IMR-90 (cell line): ENCODE data around the gene BPGM. TPM values are rescaled to one million over a fixed set of nuclear protein-coding genes. Genes with fewer than 3 reads are reported as not detected.

Source experiments
- ATAC-seq: fragments of 200-7000 bp; cut with Tn5 transposase; 2 replicates; pipeline ENCODE4 v1.9.1; 2020; ENCODE audit warnings: low read depth, mild to moderate bottlenecking, moderate library complexity
- BruUV-seq: library from RNA; stranded (reverse); fragments of 400-500 nt; replicated peaks from 2 replicates; lab custom pipeline; 2021; lab: Mats Ljungman, UMichigan
- CTCF ChIA-PET: fragments of 300-600 bp; formaldehyde crosslinking; extraction: SDS; loops from one replicate; lab custom pipeline; 2021; ENCODE audit warnings: antibody characterized with exemption; lab: Yijun Ruan, JAX
- POLR2A ChIA-PET: fragments of 300-600 bp; sonication (Branson Sonifier 250); formaldehyde crosslinking; loops from one replicate; lab custom pipeline; 2022; ENCODE audit warnings: antibody characterized with exemption; ENCODE audit not compliant: unreplicated experiment; lab: Charles Lee
- DNase-seq: peaks from one replicate; pipeline ENCODE4 v3.0.0; 2013
- H2AFZ ChIP-seq: replicated peaks from 2 replicates; pipeline ENCODE3; 2013; ENCODE audit warnings: low read length, mild to moderate bottlenecking; ENCODE audit not compliant: poor library complexity
- H2AK5ac ChIP-seq: 2 replicates; pipeline ENCODE4 v1.6.1; 2013; ENCODE audit warnings: low read depth, low read length, inconsistent platforms
- H2AK9ac ChIP-seq: replicated peaks from 2 replicates; pipeline ENCODE3; 2013; ENCODE audit warnings: mild to moderate bottlenecking, low read depth, low read length, moderate library complexity; ENCODE audit not compliant: poor library complexity
- H2BK120ac ChIP-seq: 2 replicates; pipeline ENCODE4 v1.6.1; 2013; ENCODE audit warnings: low read depth, low read length, inconsistent platforms
- H2BK15ac ChIP-seq: 3 replicates; pipeline ENCODE4 v1.6.1; 2013; ENCODE audit warnings: low read depth, low read length, inconsistent platforms
- H2BK20ac ChIP-seq: 2 replicates; pipeline ENCODE4 v1.6.1; 2013; ENCODE audit warnings: low read depth, mild to moderate bottlenecking, inconsistent platforms, low read length, moderate library complexity
- H2BK5ac ChIP-seq: 2 replicates; pipeline ENCODE4 v1.6.1; 2013; ENCODE audit warnings: mild to moderate bottlenecking, low read depth, low read length, inconsistent platforms; ENCODE audit not compliant: poor library complexity, severe bottlenecking
- H3K14ac ChIP-seq: replicated peaks from 2 replicates; pipeline ENCODE4 v1.6.1; 2013; ENCODE audit warnings: low read depth, low read length, inconsistent platforms
- H3K18ac ChIP-seq: 2 replicates; pipeline ENCODE4 v1.6.1; 2013; ENCODE audit warnings: low read depth, low read length, control low read depth
- H3K23ac ChIP-seq: 2 replicates; pipeline ENCODE4 v1.6.1; 2013; ENCODE audit warnings: low read depth, low read length, inconsistent platforms
- H3K27ac ChIP-seq: 2 replicates; pipeline ENCODE4 v1.5.1; 2013; ENCODE audit warnings: mild to moderate bottlenecking, control low read depth, low read length; ENCODE audit not compliant: insufficient read depth
- H3K27me3 ChIP-seq: 2 replicates; pipeline ENCODE4 v1.6.1; 2013; ENCODE audit warnings: low read length; ENCODE audit not compliant: control insufficient read depth, insufficient read depth
- H3K36me3 ChIP-seq: 2 replicates; pipeline ENCODE4 v1.6.1; 2013; ENCODE audit warnings: low read length, mixed read lengths; ENCODE audit not compliant: control insufficient read depth, insufficient read depth
- H3K4ac ChIP-seq: 2 replicates; pipeline ENCODE4 v1.6.1; 2013; ENCODE audit warnings: low read depth, low read length, inconsistent platforms
- H3K4me1 ChIP-seq: 2 replicates; pipeline ENCODE4 v1.6.1; 2013; ENCODE audit warnings: low read length, mixed read lengths; ENCODE audit not compliant: control insufficient read depth, insufficient read depth
- H3K4me2 ChIP-seq: 2 replicates; pipeline ENCODE4 v1.6.1; 2013; ENCODE audit warnings: low read depth, mild to moderate bottlenecking, control low read depth, low read length, moderate library complexity
- H3K4me3 ChIP-seq: 2 replicates; pipeline ENCODE4 v1.5.1; 2013; ENCODE audit warnings: low read depth, mild to moderate bottlenecking, control low read depth, low read length, moderate library complexity; ENCODE audit not compliant: insufficient read depth
- H3K56ac ChIP-seq: 2 replicates; pipeline ENCODE4 v1.6.1; 2013; ENCODE audit warnings: low read length, inconsistent platforms; ENCODE audit not compliant: insufficient read depth; ENCODE audit errors: extremely low read depth
- H3K79me1 ChIP-seq, 2 experiments: 2 replicates each; pipeline ENCODE4 v1.6.1; 2013; ENCODE audit warnings: low read length in 2 of 2, inconsistent platforms in 1 of 2, low read depth in 1 of 2
- H3K9ac ChIP-seq: 2 replicates; pipeline ENCODE4 v1.6.1; 2013; ENCODE audit warnings: low read depth, low read length, control low read depth
- H3K9me1 ChIP-seq: 2 replicates; pipeline ENCODE4 v1.6.1; 2013; ENCODE audit warnings: low read length, inconsistent platforms; ENCODE audit not compliant: insufficient read depth
- H3K9me3 ChIP-seq: 2 replicates; pipeline ENCODE4 v1.6.1; 2013; ENCODE audit warnings: low read length; ENCODE audit not compliant: control insufficient read depth, insufficient read depth
- H4K20me1 ChIP-seq: 2 replicates; pipeline ENCODE4 v1.6.1; 2013; ENCODE audit warnings: low read length, inconsistent platforms; ENCODE audit not compliant: insufficient read depth
- H4K5ac ChIP-seq: 2 replicates; pipeline ENCODE4 v1.6.1; 2013; ENCODE audit warnings: mild to moderate bottlenecking, low read depth, low read length, control low read depth
- H4K8ac ChIP-seq, 2 experiments: 2 replicates each; pipeline ENCODE4 v1.6.1; 2013; ENCODE audit warnings: low read depth in 2 of 2, low read length in 2 of 2, control low read depth in 1 of 2, inconsistent platforms in 1 of 2
- H4K91ac ChIP-seq: 2 replicates; pipeline ENCODE4 v1.6.1; 2013; ENCODE audit warnings: low read depth, low read length, inconsistent platforms; ENCODE audit not compliant: insufficient read depth
- BHLHE40 ChIP-seq: fragments of 150-350 bp; IDR thresholded peaks from 2 replicates; pipeline ENCODE4 v1.6.1; 2016; ENCODE audit warnings: mild to moderate bottlenecking, low read depth, low read length
- CEBPB ChIP-seq: IDR thresholded peaks from 2 replicates; pipeline ENCODE4 v1.6.1; 2012; ENCODE audit warnings: low read depth, low read length, improper control_type of control experiment
- CHD1 ChIP-seq: IDR thresholded peaks from 2 replicates; pipeline ENCODE4 v1.6.1; 2012; ENCODE audit warnings: low read depth, low read length, improper control_type of control experiment
- FOS ChIP-seq: fragments of 150-350 bp; IDR thresholded peaks from 2 replicates; pipeline ENCODE4 v1.6.1; 2016; ENCODE audit warnings: low read depth, low read length
- MAZ ChIP-seq: IDR thresholded peaks from 2 replicates; pipeline ENCODE4 v1.6.1; 2012; ENCODE audit warnings: low read depth, mild to moderate bottlenecking, low read length, improper control_type of control experiment, moderate library complexity, borderline replicate concordance
- NFE2L2 ChIP-seq: fragments of 150-350 bp; IDR thresholded peaks from 2 replicates; pipeline ENCODE4 v1.6.1; 2016; ENCODE audit warnings: low read depth, mild to moderate bottlenecking, low read length
- RAD21 ChIP-seq: IDR thresholded peaks from 2 replicates; pipeline ENCODE4 v1.6.1; 2012; ENCODE audit warnings: low read length, improper control_type of control experiment
- RFX5 ChIP-seq: IDR thresholded peaks from 2 replicates; pipeline ENCODE4 v1.8.0; 2012; ENCODE audit warnings: low read depth, mild to moderate bottlenecking, low read length, moderate library complexity
- WGBS, 2 experiments: methylation state at CpG; one replicate each; pipeline versions ENCODE4 v1.1.5 to v1.1.7; 2013; ENCODE audit warnings: missing lambda C conversion rate in 2 of 2; ENCODE audit not compliant: insufficient read length in 1 of 2; ENCODE audit errors: extremely low coverage in 2 of 2; 5-methylcytosine and 5-hydroxymethylcytosine counted together
- dilution Hi-C: fragments of 300-500 bp; cut with HindIII; formaldehyde crosslinking; loops from one replicate; pipeline ENCODE4 v1.14.3; 2018; ENCODE audit warnings: low sequenced_read_pairs; ENCODE audit not compliant: unreplicated experiment
- in situ Hi-C: fragments of 300-500 bp; cut with MboI; formaldehyde crosslinking; loops from 3 replicates; pipeline ENCODE4 v1.14.3; 2019; ENCODE audit warnings: low sequenced_read_pairs, inconsistent platforms, mixed read lengths
- intact Hi-C: fragments of 100-400 bp; cut with micrococcal nuclease; formaldehyde crosslinking; loops from 2 replicates; pipeline ENCODE4 v1.10.0; 2022
- polyA plus RNA-seq, 3 experiments: library from polyadenylated mRNA; depleted of rRNA; stranded (reverse); fragments of >200 nt; gene quantifications; 2 replicates each; pipeline ENCODE4 v1.2.3, GENCODE V29; 2012; ENCODE audit warnings: low replicate concordance in 1 of 3
- total RNA-seq: library from RNA; depleted of rRNA; stranded (reverse); fragments of >200 nt; gene quantifications from 2 replicates; pipeline ENCODE4 v1.2.3, GENCODE V29; 2012
- TF ChIP-seq, protein P1 (sequence below): conservative IDR thresholded peaks from 2 replicates; pipeline ENCODE4 v1.5.1; 2012; ENCODE audit warnings: mild to moderate bottlenecking, low read depth, low read length, improper control_type of control experiment

The BPGM gene
- total and polyA plus RNA-seq, 2 of the 4 experiments (the other 2 are of a cell fraction), result 18.8 to 20.0 TPM

- Histone ChIP-seq H3K79me1 (peaks cover 6 to 22% of the 10 kb centered on the region in 2 experiments), H3K9me3 (no peaks in the 10 kb centered on the region), H3K18ac (no peak overlapping the region), H2BK20ac (no peak overlapping the region), H2BK120ac (no peak overlapping the region), H4K91ac (no peak overlapping the region), H3K56ac (no peak overlapping the region), H2BK15ac (no peak overlapping the region), H3K36me3 (no peaks in the 10 kb centered on the region), H3K27me3 (no peaks in the 10 kb centered on the region), H3K4ac (no peak overlapping the region), H4K8ac (no peak overlapping the region), H2AFZ (no peak overlapping the region), H3K4me1 (peaks cover 3% of the 10 kb centered on the region; the same call in 1 of the 2 replicates), H2AK9ac (no peak overlapping the region), H2AK5ac (no peak overlapping the region), H3K9ac (no peak overlapping the region), H3K4me2 (no peak overlapping the region), H2BK5ac (no peak overlapping the region), H3K27ac (no peak overlapping the region), H4K20me1 (no peaks in the 10 kb centered on the region), H4K5ac (no peak overlapping the region), H3K14ac (no peak overlapping the region), H3K23ac (no peak overlapping the region), H3K4me3 (no peak overlapping the region), H3K9me1 (0 out of 2 replicates have a peak, but pooled peaks cover 4% of the 10 kb centered on the region)
- ATAC-seq, result no peak
- dilution Hi-C loops, result no loop called here
- no TSS peak for BruUV-seq
- POLR2A ChIA-PET, result no interaction called here
- CTCF ChIA-PET, result no interaction called here
- no CpG with 5 or more reads among the region's 1 CpG for WGBS, 2 experiments
- DNase-seq, result no peak
- intact Hi-C loops, result no loop called here
- TF ChIP-seq CEBPB, result no peak
- TF ChIP-seq RFX5, result no peak
- TF ChIP-seq BHLHE40, result no peak
- TF ChIP-seq NFE2L2, result no peak
- TF ChIP-seq RAD21, result no peak
- no peak for TF ChIP-seq CHD1
- TF ChIP-seq MAZ, result no peak
- TF ChIP-seq, protein P1, sequence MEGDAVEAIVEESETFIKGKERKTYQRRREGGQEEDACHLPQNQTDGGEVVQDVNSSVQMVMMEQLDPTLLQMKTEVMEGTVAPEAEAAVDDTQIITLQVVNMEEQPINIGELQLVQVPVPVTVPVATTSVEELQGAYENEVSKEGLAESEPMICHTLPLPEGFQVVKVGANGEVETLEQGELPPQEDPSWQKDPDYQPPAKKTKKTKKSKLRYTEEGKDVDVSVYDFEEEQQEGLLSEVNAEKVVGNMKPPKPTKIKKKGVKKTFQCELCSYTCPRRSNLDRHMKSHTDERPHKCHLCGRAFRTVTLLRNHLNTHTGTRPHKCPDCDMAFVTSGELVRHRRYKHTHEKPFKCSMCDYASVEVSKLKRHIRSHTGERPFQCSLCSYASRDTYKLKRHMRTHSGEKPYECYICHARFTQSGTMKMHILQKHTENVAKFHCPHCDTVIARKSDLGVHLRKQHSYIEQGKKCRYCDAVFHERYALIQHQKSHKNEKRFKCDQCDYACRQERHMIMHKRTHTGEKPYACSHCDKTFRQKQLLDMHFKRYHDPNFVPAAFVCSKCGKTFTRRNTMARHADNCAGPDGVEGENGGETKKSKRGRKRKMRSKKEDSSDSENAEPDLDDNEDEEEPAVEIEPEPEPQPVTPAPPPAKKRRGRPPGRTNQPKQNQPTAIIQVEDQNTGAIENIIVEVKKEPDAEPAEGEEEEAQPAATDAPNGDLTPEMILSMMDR, result no peak
- no peak for TF ChIP-seq FOS
- in situ Hi-C loops, result no loop called here
Measured at GRCh38 chr7:134643131-134643530, 3.5 kb upstream of the BPGM start.
